Adrenal gland (tissue), 5 donors: Measurements from ENCODE around the gene POU2F3.

ENCODE experiments used
- POLR2A ChIP-seq, 2 donors: fragments of 450-650 bp; IDR thresholded peaks; one replicate each; pipeline ENCODE4 v1.6.1; 2017; ENCODE audit warnings: antibody characterized with exemption in 2 of 2, mild to moderate bottlenecking in 2 of 2, moderate library complexity in 1 of 2
- TF ChIP-seq, protein P1 (sequence below), 6 experiments: fragments of 450-650 bp in 4 of 6; fragments of 200-600 bp in 2 of 6; sonication (generic) in 1 of 6; IDR thresholded peaks; 1 replicate in 5 of 6; 2 replicates in 1 of 6; pipeline versions ENCODE4 v1.5.1 to v1.8.0; 2016 to 2021; ENCODE audit warnings: antibody characterized with exemption in 6 of 6, mild to moderate bottlenecking in 2 of 6, moderate library complexity in 1 of 6
- donor health status: DM: no; HTN: no; CAD: no.

DNA sequence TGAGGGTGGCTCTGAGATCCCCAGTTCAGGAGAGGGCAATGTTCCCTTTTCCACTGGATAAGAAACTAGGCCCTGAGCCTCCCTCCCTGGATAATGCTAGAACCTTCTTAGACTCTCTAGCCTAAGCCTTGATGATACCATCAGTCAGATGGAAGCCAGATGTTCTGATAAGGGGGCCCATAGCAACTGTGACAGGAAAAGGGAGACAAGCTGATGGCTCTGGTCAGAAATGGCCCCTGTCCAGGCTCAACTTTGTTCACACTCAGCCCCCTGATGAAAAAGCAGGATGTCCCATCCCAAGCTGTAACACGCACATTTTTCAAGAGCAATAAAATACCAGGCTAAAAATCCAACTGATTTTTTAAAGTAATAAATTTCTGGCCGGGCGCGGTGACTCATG lies 36.3 kb upstream of the POU2F3 start:
- TF ChIP-seq, protein P1, sequence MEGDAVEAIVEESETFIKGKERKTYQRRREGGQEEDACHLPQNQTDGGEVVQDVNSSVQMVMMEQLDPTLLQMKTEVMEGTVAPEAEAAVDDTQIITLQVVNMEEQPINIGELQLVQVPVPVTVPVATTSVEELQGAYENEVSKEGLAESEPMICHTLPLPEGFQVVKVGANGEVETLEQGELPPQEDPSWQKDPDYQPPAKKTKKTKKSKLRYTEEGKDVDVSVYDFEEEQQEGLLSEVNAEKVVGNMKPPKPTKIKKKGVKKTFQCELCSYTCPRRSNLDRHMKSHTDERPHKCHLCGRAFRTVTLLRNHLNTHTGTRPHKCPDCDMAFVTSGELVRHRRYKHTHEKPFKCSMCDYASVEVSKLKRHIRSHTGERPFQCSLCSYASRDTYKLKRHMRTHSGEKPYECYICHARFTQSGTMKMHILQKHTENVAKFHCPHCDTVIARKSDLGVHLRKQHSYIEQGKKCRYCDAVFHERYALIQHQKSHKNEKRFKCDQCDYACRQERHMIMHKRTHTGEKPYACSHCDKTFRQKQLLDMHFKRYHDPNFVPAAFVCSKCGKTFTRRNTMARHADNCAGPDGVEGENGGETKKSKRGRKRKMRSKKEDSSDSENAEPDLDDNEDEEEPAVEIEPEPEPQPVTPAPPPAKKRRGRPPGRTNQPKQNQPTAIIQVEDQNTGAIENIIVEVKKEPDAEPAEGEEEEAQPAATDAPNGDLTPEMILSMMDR (IDR thresholded peaks at IDR 0.05) = no peak
- TF ChIP-seq POLR2A (IDR thresholded peaks at IDR 0.05) = no peak
